ENCODE results near the gene ZNF343.
"Not testable (repeated sequence)": the region's sequence is repeated elsewhere in the genome, so short reads cannot be mapped to it uniquely, and the experiment has no call there.

The ZNF343 gene

GRCh38 chr20:2509468-2509781 is 710 bp upstream of the ZNF343 start:
- peak overlapping the region; percentile 80 for H3K4me3 ChIP-seq (ENCODE audit: low read depth, low read length)
- TF ChIP-seq, protein P1, sequence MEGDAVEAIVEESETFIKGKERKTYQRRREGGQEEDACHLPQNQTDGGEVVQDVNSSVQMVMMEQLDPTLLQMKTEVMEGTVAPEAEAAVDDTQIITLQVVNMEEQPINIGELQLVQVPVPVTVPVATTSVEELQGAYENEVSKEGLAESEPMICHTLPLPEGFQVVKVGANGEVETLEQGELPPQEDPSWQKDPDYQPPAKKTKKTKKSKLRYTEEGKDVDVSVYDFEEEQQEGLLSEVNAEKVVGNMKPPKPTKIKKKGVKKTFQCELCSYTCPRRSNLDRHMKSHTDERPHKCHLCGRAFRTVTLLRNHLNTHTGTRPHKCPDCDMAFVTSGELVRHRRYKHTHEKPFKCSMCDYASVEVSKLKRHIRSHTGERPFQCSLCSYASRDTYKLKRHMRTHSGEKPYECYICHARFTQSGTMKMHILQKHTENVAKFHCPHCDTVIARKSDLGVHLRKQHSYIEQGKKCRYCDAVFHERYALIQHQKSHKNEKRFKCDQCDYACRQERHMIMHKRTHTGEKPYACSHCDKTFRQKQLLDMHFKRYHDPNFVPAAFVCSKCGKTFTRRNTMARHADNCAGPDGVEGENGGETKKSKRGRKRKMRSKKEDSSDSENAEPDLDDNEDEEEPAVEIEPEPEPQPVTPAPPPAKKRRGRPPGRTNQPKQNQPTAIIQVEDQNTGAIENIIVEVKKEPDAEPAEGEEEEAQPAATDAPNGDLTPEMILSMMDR (IDR thresholded peaks at IDR 0.05; ENCODE audit: control insufficient read depth, extremely low read depth, insufficient read depth) = no peak
- no peak for DNase-seq (ENCODE audit: low read depth)

DNA sequence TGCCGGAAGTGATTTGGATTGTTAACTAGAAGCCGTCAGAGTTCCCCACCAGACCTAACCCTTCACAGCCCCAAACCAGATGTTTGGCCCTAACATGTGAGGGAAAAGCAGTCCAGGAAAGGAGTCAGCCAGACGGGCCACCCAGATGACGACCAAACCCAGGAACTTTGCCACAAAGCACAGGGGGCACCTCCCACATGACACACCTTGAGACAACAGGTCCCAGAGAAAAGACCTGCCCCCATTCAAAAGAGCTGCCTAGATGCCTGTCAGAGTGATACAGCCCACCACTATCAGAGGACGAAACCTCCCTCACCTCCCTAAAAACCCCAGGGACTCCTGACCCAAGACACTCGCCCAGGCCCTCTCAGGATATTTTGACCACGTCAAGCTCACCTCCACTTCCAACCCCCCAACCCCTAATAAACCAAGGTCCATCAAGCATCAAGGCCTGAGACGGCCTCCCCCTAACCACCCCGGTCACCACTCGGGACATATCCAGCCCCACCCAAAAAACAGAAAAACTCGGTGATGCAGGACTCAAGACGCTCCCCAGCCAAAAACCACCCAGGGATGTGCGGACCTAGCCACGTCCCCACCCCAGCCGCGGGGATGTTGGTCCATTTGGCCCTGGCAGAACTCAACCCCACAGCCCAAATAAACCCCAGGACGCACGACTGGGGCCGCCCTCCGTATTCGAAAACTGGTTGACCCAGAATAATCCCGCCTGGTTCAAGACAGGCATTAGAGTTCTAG is 662 bp downstream of the ZNF343 start:
- TF ChIP-seq, protein P1 (IDR thresholded peaks at IDR 0.05; ENCODE audit: control insufficient read depth, extremely low read depth, insufficient read depth) = no peak
- peak overlapping the region; percentile 80 for H3K4me3 ChIP-seq (ENCODE audit: low read depth, low read length)
- DNase-seq (ENCODE audit: low read depth) = no peak

DNA sequence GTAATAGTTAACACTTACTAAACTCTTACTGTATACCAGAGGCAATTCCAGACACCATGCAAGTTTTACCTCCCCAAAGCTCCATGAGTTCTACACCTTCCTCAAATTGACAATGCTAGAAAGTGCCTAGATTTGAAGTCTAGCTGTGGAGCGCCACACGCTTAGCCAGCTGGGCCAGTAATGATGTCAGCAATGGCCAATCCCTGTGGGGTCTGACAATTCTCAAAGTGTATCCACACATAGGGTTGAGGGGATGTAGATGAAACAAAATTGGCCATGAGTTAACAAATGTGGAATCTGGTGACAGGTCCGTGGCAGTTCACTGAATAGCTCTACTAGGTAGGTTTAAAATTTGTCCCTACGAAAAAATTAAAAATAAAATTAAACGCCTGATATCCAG is 1.3 kb downstream of the ZNF343 start:
- no peak for DNase-seq (ENCODE audit: low read depth)
- TF ChIP-seq, protein P1 (IDR thresholded peaks at IDR 0.05; ENCODE audit: control insufficient read depth, extremely low read depth, insufficient read depth) = no peak
- H3K4me3 ChIP-seq (ENCODE audit: low read depth, low read length) = peak overlapping the region; percentile 80

DNA sequence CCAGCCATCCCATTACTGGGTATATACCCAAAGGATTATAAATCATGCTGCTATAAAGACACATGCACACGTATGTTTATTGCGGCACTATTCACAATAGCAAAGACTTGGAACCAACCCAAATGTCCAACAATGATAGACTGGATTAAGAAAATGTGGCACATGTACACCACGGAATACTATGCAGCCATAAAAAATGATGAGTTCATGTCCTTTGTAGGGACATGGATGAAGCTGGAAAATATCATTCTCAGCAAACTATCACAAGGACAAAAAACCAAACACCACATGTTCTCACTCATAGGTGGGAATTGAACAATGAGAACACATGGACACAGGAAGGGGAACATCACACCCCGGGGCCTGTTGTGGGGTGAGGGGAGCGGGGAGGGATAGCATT is 2.3 kb downstream of the ZNF343 start:
- not testable (repeated sequence) for DNase-seq (ENCODE audit: low read depth); H3K4me3 ChIP-seq (ENCODE audit: low read depth, low read length)

GRCh38 chr20:2504803-2505202 is 3.9 kb downstream of the ZNF343 start:
- not testable (repeated sequence) for H3K4me3 ChIP-seq (ENCODE audit: low read depth, low read length); DNase-seq (ENCODE audit: low read depth)

DNA sequence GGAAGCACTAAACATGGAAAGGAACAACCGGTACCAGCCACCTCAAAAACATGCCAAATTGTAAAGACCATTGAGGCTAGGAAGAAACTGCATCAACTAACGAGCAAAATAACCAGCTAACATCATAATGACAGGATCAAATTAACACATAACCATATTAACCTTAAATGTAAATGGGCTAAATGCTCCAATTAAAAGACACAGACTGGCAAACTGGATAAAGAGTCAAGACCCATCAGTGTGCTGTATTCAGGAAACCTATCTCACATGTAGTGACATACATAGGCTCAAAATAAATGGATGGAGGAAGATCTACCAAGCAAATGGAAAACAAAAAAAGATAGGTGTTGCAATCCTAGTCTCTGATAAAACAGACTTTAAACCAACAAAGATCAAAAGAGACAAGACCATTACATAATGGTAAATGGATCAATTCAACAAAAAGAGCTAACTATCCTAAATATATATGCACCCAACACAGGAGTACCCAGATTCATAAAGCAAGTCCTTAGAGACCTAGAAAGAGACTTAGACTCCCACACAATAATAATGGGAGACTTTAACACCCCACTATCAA is 5.8 kb downstream of the ZNF343 start:
- not testable (repeated sequence) for H3K4me3 ChIP-seq (ENCODE audit: low read depth, low read length); DNase-seq (ENCODE audit: low read depth)

DNA sequence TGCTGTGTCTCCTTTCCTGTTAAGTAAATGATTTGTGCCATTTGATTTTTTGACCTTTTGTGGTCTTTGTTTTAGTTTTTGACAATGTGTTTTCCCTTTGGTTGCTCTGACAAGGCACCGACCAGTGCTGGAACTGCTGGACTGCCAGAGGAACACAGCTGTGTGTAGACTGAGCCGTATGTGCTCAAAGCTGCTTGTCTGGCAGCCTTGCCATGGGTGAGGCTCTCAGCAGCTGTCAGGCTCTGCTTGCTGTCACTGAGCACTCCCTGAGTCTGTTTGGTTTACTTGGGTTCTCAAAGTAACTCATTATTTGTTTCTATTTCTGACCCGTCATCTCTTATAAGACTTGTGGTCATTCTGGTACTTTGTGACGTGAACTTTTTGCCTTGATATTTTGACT is 23.1 kb downstream of the ZNF343 start:
- no peak overlapping the region for H3K4me3 ChIP-seq (ENCODE audit: low read depth, low read length)
- no peak for DNase-seq (ENCODE audit: low read depth)
- TF ChIP-seq, protein P1 (IDR thresholded peaks at IDR 0.05; ENCODE audit: control insufficient read depth, extremely low read depth, insufficient read depth) = no peak

DNA sequence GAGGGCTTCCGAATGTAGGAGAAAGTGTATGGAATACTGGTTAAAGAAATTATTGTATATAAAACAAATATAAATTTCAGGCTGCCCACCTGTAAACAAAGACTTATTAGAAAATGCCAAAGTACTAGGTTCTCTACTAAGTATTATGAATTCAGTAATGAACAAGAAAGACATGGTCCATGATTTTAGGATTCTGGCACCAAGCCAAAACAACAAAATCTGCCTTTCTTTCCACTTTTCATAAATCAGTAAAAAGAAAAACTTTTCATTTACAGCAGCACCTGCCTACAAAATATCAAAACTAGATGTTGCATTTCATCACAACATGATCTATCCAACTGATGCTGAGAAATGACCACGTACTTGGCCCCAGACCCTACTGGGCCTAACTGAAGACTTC is 23.6 kb downstream of the ZNF343 start:
- no peak overlapping the region for H3K4me3 ChIP-seq (ENCODE audit: low read depth, low read length)
- DNase-seq (ENCODE audit: low read depth) = no peak
- TF ChIP-seq, protein P1 (IDR thresholded peaks at IDR 0.05; ENCODE audit: control insufficient read depth, extremely low read depth, insufficient read depth) = no peak

Measured in LNCaP clone FGC (cell line).